Ovary (tissue), 3 donors: ENCODE results near the gene ARPIN.

Experiments used
- POLR2A ChIP-seq: fragments of 450-650 bp; IDR thresholded peaks from one replicate; pipeline ENCODE4 v1.6.1; 2017; ENCODE audit warnings: antibody characterized with exemption, mild to moderate bottlenecking, moderate library complexity
- TF ChIP-seq, protein P1 (sequence below), 3 donors: fragments of 450-650 bp in 2 of 3; fragments of 200-600 bp in 1 of 3; IDR thresholded peaks; one replicate each; pipeline versions ENCODE4 v1.5.1 to v1.8.0; 2016 to 2022; ENCODE audit warnings: antibody characterized with exemption in 3 of 3, mild to moderate bottlenecking in 1 of 3
- donor health status: DM: no; HTN: no; CAD: no.

- no peak for TF ChIP-seq POLR2A
- TF ChIP-seq, protein P1, sequence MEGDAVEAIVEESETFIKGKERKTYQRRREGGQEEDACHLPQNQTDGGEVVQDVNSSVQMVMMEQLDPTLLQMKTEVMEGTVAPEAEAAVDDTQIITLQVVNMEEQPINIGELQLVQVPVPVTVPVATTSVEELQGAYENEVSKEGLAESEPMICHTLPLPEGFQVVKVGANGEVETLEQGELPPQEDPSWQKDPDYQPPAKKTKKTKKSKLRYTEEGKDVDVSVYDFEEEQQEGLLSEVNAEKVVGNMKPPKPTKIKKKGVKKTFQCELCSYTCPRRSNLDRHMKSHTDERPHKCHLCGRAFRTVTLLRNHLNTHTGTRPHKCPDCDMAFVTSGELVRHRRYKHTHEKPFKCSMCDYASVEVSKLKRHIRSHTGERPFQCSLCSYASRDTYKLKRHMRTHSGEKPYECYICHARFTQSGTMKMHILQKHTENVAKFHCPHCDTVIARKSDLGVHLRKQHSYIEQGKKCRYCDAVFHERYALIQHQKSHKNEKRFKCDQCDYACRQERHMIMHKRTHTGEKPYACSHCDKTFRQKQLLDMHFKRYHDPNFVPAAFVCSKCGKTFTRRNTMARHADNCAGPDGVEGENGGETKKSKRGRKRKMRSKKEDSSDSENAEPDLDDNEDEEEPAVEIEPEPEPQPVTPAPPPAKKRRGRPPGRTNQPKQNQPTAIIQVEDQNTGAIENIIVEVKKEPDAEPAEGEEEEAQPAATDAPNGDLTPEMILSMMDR (IDR thresholded peaks at IDR 0.05) = no peak
Observed at GRCh38 chr15:89878323-89878722, 34.4 kb downstream of the ARPIN start.
